ENCODE data around the gene TICRR.

The TICRR gene

DNA sequence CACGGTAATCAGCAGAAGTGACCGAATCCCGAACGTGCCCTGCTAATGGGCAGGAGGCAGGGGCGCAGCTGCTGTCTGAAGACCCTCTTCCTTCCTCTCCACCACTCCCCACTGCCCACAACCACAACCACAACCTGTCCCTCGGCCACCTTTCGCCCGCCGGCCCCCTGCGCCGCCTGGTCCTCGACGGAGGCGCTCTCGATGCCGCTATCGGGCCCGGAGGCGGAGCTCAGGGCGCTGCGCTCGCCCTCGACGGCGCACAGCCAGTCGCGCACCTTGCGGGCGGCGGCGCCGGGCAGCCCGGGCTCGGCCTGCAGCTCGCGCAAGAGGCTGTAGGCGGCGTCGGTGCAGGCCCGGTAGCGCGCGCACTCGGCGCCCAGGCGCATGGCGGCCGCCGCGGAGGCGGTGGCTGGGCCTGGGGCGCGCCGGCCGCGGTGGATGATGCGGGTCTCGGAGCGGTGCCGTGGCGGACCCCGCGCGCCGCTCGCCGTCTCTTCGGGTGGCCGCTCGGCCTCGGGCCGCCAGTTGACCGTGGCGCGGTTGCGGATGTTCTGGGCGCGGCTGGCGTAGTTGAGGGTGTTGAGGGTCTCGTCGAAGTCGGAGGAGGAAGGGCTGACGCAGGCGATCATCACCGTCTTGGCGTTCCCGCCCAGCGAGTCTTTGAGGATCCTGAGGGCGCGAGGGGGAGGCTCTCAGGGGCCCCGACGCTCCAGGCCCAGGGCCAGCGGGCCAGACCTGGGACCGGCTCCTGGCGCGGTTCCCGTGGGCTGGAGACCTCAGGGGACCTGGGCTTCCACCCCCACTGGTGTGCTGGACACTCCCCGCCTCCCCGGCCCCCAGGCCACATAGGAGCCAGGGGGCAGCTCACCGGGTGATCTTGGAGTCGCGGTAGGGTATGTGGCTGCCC, 73.1 kb downstream of the TICRR start:
- CTCF ChIA-PET = interaction anchor here (1.0 to 1.1 kb wide), 3 partner anchors 14 to 439 kb away, joined by 3 to 5 read pairs (median 4); no protein-coding TSS in a partner anchor
- POLR2A ChIA-PET = interaction anchor here (1.5 to 2.4 kb wide), 2 partner anchors 17 to 102 kb away, joined by 6 to 8 read pairs; partner anchors contain the start of gene MESP1
- TF ChIP-seq FOXK2 (IDR thresholded peaks at IDR 0.05) (no peak), LEF1 (IDR thresholded peaks at IDR 0.05; ENCODE audit: borderline replicate concordance) (no peak), FOXM1 (IDR thresholded peaks at IDR 0.05; ENCODE audit: borderline replicate concordance) (no peak), ARNT (IDR thresholded peaks at IDR 0.05) (no peak), SUZ12 (IDR thresholded peaks at IDR 0.05) (no peak), BHLHE40 (IDR thresholded peaks at IDR 0.05; ENCODE audit: borderline replicate concordance) (no peak), CTBP1 (IDR thresholded peaks at IDR 0.05; ENCODE audit: borderline replicate concordance) (no peak), SP1 (IDR thresholded peaks at IDR 0.05) (no peak), HDGF (IDR thresholded peaks at IDR 0.05; ENCODE audit: borderline replicate concordance) (no peak), L3MBTL2 (conservative IDR thresholded peaks at IDR 0.05) (no peak), NFRKB (IDR thresholded peaks at IDR 0.05) (no peak), ELF4 (IDR thresholded peaks at IDR 0.05) (no peak), ZNF384 (IDR thresholded peaks at IDR 0.05) (no peak)
- TF ChIP-seq, protein P1, sequence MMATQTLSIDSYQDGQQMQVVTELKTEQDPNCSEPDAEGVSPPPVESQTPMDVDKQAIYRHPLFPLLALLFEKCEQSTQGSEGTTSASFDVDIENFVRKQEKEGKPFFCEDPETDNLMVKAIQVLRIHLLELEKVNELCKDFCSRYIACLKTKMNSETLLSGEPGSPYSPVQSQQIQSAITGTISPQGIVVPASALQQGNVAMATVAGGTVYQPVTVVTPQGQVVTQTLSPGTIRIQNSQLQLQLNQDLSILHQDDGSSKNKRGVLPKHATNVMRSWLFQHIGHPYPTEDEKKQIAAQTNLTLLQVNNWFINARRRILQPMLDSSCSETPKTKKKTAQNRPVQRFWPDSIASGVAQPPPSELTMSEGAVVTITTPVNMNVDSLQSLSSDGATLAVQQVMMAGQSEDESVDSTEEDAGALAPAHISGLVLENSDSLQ (IDR thresholded peaks at IDR 0.05) = no peak
- no peak for DNase-seq (ENCODE audit: extremely low spot score)

DNA sequence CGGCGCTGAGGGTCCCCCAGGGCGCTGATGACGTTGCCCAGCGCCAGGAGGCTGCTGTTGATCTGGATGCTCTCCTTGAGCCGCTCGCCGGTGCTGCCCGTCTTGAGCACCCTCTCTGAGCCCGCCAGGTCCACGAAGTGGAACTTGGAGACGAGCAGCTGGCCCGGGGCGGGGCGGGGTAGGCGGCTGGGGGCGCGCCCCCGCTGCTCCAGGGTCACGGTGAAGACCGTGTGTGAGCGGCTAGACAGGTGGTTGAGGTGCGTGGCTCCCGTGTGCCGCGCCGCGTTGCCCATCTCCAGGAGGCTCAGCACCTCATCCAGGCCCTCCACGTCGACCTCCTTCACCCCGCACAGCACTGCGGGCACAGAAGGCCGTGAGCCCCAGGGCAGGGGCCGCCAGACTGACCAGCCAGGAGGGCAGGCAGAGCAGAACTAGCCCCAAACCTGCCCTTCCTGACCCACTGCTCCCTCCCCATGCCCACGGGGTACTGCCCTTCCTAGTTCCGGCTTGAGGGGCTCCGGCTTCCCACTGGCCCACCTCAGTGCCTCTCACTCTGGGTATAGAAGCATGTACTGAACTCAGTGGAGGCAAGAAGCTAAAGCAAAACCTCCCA, 73.8 kb downstream of the TICRR start:
- ChIA-PET CTCF (no interaction called here), POLR2A (no interaction called here)
- no peak for TF ChIP-seq NFRKB (IDR thresholded peaks at IDR 0.05)
- TF ChIP-seq HDGF (IDR thresholded peaks at IDR 0.05; ENCODE audit: borderline replicate concordance) = no peak
- no peak for TF ChIP-seq SUZ12 (IDR thresholded peaks at IDR 0.05)
- TF ChIP-seq FOXM1 (IDR thresholded peaks at IDR 0.05; ENCODE audit: borderline replicate concordance) = no peak
- TF ChIP-seq FOXA1 (IDR thresholded peaks at IDR 0.05) = no peak
- TF ChIP-seq SP1 (IDR thresholded peaks at IDR 0.05) = no peak
- no peak for TF ChIP-seq ELF4 (IDR thresholded peaks at IDR 0.05)
- TF ChIP-seq FOXK2 (IDR thresholded peaks at IDR 0.05) = no peak
- TF ChIP-seq ARNT (IDR thresholded peaks at IDR 0.05) = no peak
- no peak for TF ChIP-seq TARDBP (IDR thresholded peaks at IDR 0.05)
- no peak for TF ChIP-seq BHLHE40 (IDR thresholded peaks at IDR 0.05; ENCODE audit: borderline replicate concordance)
- no peak for TF ChIP-seq L3MBTL2 (conservative IDR thresholded peaks at IDR 0.05)
- TF ChIP-seq ZNF384 (IDR thresholded peaks at IDR 0.05) = no peak
- no peak for DNase-seq (ENCODE audit: extremely low spot score)

GRCh38 chr15:89649716-89650115, 74.4 kb downstream of the TICRR start:
- ChIA-PET CTCF (no interaction called here), POLR2A (no interaction called here)
- no peak for DNase-seq (ENCODE audit: extremely low spot score)
- TF ChIP-seq ELF4 (IDR thresholded peaks at IDR 0.05) (no peak), LEF1 (IDR thresholded peaks at IDR 0.05; ENCODE audit: borderline replicate concordance) (no peak), TARDBP (IDR thresholded peaks at IDR 0.05) (no peak), NFRKB (IDR thresholded peaks at IDR 0.05) (no peak), SUZ12 (IDR thresholded peaks at IDR 0.05) (no peak), BHLHE40 (IDR thresholded peaks at IDR 0.05; ENCODE audit: borderline replicate concordance) (no peak), FOXK2 (IDR thresholded peaks at IDR 0.05) (no peak)

DNA sequence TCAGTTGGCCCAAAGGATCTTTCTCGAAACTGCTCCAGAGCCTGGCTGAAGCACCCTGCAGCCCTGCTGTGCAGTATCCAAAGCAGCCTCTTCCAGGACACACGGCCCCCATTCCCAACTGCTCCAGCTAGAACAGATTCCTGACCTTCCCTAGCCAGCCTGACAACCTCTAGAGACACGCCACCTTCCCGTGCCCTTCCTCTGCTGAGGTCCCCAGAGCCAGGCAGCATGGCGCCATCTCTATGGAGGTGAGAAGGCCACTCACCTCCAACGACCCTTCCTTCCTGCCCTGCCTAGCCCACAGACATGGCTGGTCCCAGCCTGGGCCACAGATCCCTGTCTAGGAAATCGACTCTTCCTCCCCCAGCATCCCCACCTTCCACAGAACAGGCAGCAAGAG, 76.9 kb downstream of the TICRR start:
- ChIA-PET POLR2A (no interaction called here), CTCF (no interaction called here)
- no peak for DNase-seq (ENCODE audit: extremely low spot score)
- TF ChIP-seq ZNF384 (IDR thresholded peaks at IDR 0.05) (no peak), FOXA1 (IDR thresholded peaks at IDR 0.05) (no peak), HDGF (IDR thresholded peaks at IDR 0.05; ENCODE audit: borderline replicate concordance) (no peak), FOXK2 (IDR thresholded peaks at IDR 0.05) (no peak), SUZ12 (IDR thresholded peaks at IDR 0.05) (no peak), NFRKB (IDR thresholded peaks at IDR 0.05) (no peak), BHLHE40 (IDR thresholded peaks at IDR 0.05; ENCODE audit: borderline replicate concordance) (no peak), L3MBTL2 (conservative IDR thresholded peaks at IDR 0.05) (no peak), LEF1 (IDR thresholded peaks at IDR 0.05; ENCODE audit: borderline replicate concordance) (no peak), ARNT (IDR thresholded peaks at IDR 0.05) (no peak), ELF4 (IDR thresholded peaks at IDR 0.05) (no peak), SP1 (IDR thresholded peaks at IDR 0.05) (no peak), FOXM1 (IDR thresholded peaks at IDR 0.05; ENCODE audit: borderline replicate concordance) (no peak), TARDBP (IDR thresholded peaks at IDR 0.05) (no peak), CTBP1 (IDR thresholded peaks at IDR 0.05; ENCODE audit: borderline replicate concordance) (no peak)
- TF ChIP-seq, protein P1 (IDR thresholded peaks at IDR 0.05) = no peak

DNA sequence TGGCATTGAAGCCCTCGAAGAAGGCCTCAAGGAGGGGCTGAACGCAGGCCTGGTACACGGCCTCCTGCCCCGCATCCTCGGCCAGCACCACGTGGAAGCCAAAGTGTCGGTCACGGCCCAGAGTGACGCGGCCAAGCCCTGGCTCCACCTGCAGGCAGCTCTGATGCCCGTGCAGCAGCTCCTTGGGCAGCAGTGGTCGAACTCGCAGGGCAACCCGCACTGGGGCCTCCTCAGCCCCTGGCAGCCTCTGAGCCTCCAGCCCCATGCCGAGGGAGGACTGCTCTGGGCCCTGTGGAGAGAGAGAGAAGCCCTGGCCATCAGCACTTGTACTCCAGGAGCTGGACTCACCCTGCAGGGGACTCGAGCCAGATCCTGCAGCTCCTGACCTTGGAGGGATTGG, 77.4 kb downstream of the TICRR start:
- ChIA-PET POLR2A (no interaction called here), CTCF (no interaction called here)
- DNase-seq (ENCODE audit: extremely low spot score) = no peak
- TF ChIP-seq ARNT (IDR thresholded peaks at IDR 0.05) = no peak
- no peak for TF ChIP-seq ZNF384 (IDR thresholded peaks at IDR 0.05)
- no peak for TF ChIP-seq ELF4 (IDR thresholded peaks at IDR 0.05)

GRCh38 chr15:89653578-89653977, 78.3 kb downstream of the TICRR start:
- POLR2A ChIA-PET = no interaction called here
- DNase-seq (ENCODE audit: extremely low spot score) = no peak
- TF ChIP-seq HDGF (IDR thresholded peaks at IDR 0.05; ENCODE audit: borderline replicate concordance) = no peak
- no peak for TF ChIP-seq L3MBTL2 (conservative IDR thresholded peaks at IDR 0.05)
- TF ChIP-seq FOXK2 (IDR thresholded peaks at IDR 0.05) = no peak
- TF ChIP-seq LEF1 (IDR thresholded peaks at IDR 0.05; ENCODE audit: borderline replicate concordance) = no peak
- TF ChIP-seq TARDBP (IDR thresholded peaks at IDR 0.05) = no peak
- TF ChIP-seq BHLHE40 (IDR thresholded peaks at IDR 0.05; ENCODE audit: borderline replicate concordance) = no peak
- TF ChIP-seq FOXM1 (IDR thresholded peaks at IDR 0.05; ENCODE audit: borderline replicate concordance) = no peak
- TF ChIP-seq SUZ12 (IDR thresholded peaks at IDR 0.05) = no peak
- no peak for TF ChIP-seq ZNF384 (IDR thresholded peaks at IDR 0.05)
- TF ChIP-seq ARNT (IDR thresholded peaks at IDR 0.05) = no peak
- no peak for TF ChIP-seq SP1 (IDR thresholded peaks at IDR 0.05)
- TF ChIP-seq FOXA1 (IDR thresholded peaks at IDR 0.05) = no peak
- TF ChIP-seq NFRKB (IDR thresholded peaks at IDR 0.05) = no peak
- TF ChIP-seq, protein P1 (IDR thresholded peaks at IDR 0.05) = no peak
- TF ChIP-seq ELF4 (IDR thresholded peaks at IDR 0.05) = no peak
- TF ChIP-seq CTBP1 (IDR thresholded peaks at IDR 0.05; ENCODE audit: borderline replicate concordance) = no peak
- CTCF ChIA-PET = no interaction called here
